ENCODE results near the gene TMUB1.
A peak's percentile ranks its signal among the peaks of the same experiment; 100 is the strongest.
"Not testable (repeated sequence)": the region's sequence is repeated elsewhere in the genome, so short reads cannot be mapped to it uniquely, and the experiment has no call there.

TMUB1 gene

DNA sequence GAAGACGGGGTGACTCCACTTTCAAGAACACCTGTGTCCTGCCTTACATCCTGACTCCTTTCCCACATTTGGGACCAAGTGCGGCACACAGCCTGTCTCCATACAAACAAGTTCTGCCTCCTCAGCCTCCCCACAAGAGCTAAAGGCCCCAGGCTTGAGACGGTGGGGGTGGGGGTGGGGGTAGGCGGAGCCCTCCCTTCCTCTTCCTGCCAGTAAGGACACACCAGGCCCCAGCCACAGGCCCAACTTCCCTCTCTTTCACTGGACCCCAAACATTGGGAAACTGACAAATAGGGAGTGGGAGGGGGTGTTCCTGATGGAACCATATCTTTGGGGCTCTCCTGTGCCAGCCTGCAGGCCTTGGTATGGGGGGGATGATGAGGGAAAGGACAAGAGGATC is 30.2 kb downstream of the TMUB1 start:
- DNase-seq (no peak), ATAC-seq (no peak)

GRCh38 chr7:151051108-151051507 is 32.2 kb downstream of the TMUB1 start:
- DNase-seq: peak; percentile 57
- peak; percentile 62 for ATAC-seq

- no peak for ATAC-seq
- no peak for DNase-seq
Measured at GRCh38 chr7:151048911-151049463, 34.3 kb downstream of the TMUB1 start.

GRCh38 chr7:151047976-151048815 is 35.1 kb downstream of the TMUB1 start, which contains the start of gene ASIC3:
TSS of gene ASIC3 (plus strand) at chr7:151048531. CDS start at chr7:151048886, 355 bp downstream.
- ATAC-seq: no peak
- no peak for DNase-seq

- no peak for DNase-seq
- no peak for ATAC-seq
Measured at GRCh38 chr7:151046603-151047573, 36.4 kb downstream of the TMUB1 start.

GRCh38 chr7:151045967-151046366 is 37.3 kb downstream of the TMUB1 start:
- ATAC-seq (no peak), DNase-seq (no peak)

DNA sequence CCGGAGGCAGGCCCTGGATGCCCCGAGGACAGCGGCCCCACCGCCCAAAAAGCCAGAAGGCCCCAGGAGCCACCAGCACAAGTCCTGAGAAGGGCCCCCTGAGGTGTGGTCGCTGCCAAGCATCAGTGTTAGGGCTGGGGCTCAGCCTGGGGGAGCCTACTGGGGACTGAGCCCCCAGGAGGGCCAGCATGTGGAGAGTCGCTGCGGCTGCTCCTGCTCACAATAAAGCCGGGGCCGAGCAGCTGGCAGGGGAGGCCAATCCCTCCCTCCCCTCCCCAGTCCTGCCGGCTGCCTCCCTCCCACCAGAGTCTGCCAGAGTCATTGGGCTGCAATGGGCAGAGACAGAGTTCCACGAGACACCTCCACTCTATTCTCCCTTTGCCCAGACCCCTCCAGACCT is 38.0 kb downstream of the TMUB1 start:
- DNase-seq: no peak
- ATAC-seq: no peak

DNA sequence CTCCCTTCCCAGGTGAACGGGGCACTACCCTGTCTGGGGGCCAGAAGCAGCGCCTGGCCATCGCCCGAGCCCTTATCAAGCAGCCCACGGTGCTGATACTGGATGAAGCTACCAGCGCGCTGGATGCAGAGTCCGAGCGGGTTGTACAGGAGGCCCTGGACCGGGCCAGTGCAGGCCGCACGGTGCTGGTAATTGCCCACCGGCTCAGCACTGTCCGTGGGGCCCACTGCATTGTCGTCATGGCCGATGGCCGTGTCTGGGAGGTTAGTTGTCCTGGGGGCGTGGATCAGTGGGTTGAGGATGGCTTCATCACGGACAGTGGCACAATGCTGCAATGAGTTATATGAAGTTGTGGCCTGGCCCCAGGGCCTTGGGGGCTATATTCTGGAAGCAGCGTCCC is 39.3 kb downstream of the TMUB1 start:
- ATAC-seq (no peak), DNase-seq (no peak)

- not testable (repeated sequence) for ATAC-seq, DNase-seq
Measured at GRCh38 chr7:151043449-151043848, 39.8 kb downstream of the TMUB1 start.

DNA sequence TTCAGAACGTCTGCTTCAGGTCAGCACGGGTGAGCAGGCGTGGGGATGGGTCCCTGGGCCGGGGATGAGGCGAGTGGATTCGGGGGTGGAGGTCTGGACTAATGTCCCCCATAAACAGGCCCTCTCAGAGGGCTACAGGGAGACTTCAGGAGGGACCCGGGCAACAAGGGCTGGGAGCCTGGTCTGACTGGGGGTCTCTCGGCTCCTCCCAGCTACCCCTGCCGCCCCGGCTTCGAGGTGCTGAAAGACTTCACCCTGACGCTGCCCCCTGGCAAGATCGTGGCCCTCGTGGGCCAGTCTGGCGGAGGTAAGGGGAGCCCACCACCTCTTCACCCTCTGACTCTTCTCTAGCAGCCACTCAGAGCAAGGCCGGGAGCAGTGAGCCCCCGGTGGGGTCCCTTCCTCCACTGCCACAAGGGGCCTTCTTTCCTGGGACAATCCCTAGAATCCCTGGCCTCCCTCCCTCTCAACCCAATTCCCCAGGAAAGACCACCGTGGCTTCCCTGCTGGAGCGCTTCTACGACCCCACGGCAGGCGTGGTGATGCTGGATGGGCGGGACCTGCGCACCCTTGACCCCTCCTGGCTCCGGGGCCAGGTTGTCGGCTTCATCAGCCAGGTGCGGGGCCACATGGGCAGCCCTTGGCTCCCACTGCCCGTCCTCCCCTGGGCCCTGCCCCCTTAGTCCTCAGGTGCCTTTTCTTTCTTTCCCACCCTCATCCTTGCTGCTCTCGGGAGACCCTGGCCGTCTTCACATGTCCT is 42.5 kb downstream of the TMUB1 start:
- no peak for ATAC-seq
- DNase-seq: no peak

DNA sequence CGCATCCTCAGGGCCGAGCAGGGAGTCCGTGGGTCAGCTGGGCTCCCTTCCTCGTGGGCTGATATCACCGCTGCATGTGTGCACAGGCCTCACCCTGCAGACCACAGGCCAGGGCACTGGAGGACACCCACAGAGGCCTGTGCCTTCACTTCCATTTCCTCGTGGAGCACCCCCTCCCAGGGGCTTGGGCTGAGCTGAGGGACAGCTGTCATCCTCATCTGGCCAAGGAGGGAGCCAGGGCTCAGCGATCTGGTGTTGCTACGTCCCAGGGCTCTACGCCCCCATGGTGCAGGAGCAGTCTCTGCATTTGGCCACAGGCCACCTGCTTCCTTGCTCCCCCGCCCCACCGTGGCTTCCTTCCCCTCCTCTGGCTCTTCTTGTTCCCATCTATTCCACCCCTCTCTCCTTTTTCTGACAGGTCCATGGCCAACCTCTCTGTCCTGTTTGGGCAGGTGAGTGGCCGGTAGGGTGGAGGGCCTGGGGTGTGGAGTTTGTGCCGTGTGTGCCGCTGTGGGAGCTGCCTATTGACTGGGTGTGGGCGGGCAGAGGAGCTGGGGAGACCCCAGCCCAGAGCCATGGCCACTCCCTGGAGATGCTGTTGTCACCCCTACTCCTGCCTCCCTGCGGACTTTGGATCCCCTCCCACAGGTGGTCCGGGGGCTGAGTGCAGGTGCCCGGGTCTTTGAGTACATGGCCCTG is 43.3 kb downstream of the TMUB1 start:
- ATAC-seq: no peak
- no peak for DNase-seq

GRCh38 chr7:151038951-151039849 is 44.1 kb downstream of the TMUB1 start:
- peak; percentile 95 for ATAC-seq
- peak; percentile 89 for DNase-seq

DNA sequence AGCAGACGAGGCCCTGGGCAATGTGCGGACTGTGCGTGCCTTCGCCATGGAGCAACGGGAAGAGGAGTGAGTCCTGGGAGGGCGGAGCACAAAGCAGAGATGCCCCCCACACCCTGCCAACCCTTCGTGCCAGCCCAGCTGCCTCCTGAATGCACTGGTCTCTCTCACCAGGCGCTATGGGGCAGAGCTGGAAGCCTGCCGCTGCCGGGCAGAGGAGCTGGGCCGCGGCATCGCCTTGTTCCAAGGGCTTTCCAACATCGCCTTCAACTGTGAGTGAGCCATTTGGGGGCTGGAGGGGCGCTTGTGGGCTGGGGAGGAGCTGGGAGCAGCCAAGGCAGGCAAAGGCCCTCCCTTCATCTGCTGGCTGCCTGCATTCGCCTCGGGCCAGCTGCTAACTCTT is 47.4 kb downstream of the TMUB1 start:
- no peak for DNase-seq

DNA sequence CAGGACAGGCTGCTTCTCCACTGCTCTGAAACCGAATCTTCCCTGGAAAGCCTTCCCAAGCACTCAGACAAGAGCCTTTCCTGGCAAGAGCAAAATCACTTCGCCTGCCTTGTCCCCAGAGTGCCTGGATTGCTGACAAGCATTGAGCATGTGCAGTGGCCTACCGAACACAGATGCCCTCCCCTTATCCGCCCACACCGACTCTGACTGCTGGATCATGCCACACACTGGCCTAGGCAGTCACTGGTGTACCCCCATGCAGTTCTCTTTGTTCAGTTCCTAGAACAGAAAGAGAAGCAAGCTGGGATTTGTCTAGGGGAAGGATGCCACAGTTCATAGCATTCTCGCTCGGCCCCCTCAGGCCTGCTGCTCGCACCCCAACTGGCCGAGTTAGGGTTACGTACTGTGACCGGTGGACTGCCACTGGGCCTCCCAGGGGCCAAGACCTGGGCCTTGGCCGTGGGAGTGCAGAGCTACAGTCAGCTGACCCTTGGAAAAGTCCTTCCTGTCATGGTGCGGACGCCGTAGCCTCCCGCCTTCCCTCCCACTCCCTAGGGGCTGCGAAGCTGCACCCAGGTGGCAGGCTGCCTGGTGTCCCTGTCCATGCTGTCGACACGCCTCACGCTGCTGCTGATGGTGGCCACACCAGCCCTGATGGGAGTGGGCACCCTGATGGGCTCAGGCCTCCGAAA is 48.1 kb downstream of the TMUB1 start:
- DNase-seq (no peak), ATAC-seq (no peak)

More for the DNA sequence above, 47.4 kb downstream of the TMUB1 start:
- ATAC-seq: no peak

- DNase-seq: no peak
- ATAC-seq: no peak
Measured at GRCh38 chr7:151034312-151035025, 48.8 kb downstream of the TMUB1 start.

- ATAC-seq (no peak), DNase-seq (no peak)
Measured at GRCh38 chr7:151033864-151034249, 49.4 kb downstream of the TMUB1 start.

GRCh38 chr7:151032936-151033863 is 50.1 kb downstream of the TMUB1 start:
- ATAC-seq (no peak), DNase-seq (no peak)
